Keratinocyte (primary cell): ENCODE results near the gene RPS18. TPM values are rescaled to one million over a fixed set of nuclear protein-coding genes. Genes with fewer than 3 reads are reported as not detected.

Experiments
- DNase-seq: peaks from one replicate; pipeline ENCODE4 v3.0.0-alpha.2; 2011; ENCODE audit warnings: low read depth, missing footprints, low spot score
- FAIRE-seq: peaks from 2 replicates; lab custom pipeline; 2011; peaks lifted over from hg19 to GRCh38; lab: Jason Lieb, UNC
- H2AFZ ChIP-seq: 2 replicates; pipeline ENCODE4 v1.6.0; 2012; ENCODE audit warnings: low read length, control low read depth, inconsistent platforms; ENCODE audit not compliant: control insufficient read depth
- H3K27ac ChIP-seq: 2 replicates; pipeline ENCODE4 v1.5.1; 2011; ENCODE audit warnings: low read length; ENCODE audit not compliant: control insufficient read depth, insufficient read depth
- H3K27me3 ChIP-seq: 3 replicates; pipeline ENCODE4 v1.6.0; 2011; ENCODE audit warnings: low read length; ENCODE audit not compliant: control insufficient read depth, insufficient read depth; ENCODE audit errors: extremely low read depth
- H3K36me3 ChIP-seq, 2 experiments: 2 replicates in 1 of 2; 3 replicates in 1 of 2; pipeline ENCODE4 v1.5.1; 2011; ENCODE audit warnings: low read length in 2 of 2, mild to moderate bottlenecking in 1 of 2; ENCODE audit not compliant: control insufficient read depth in 2 of 2, insufficient read depth in 2 of 2; ENCODE audit errors: extremely low read depth in 1 of 2
- H3K4me1 ChIP-seq: 3 replicates; pipeline ENCODE4 v1.5.1; 2011; ENCODE audit warnings: low read length; ENCODE audit not compliant: control insufficient read depth, insufficient read depth; ENCODE audit errors: extremely low read depth
- H3K4me2 ChIP-seq: 3 replicates; pipeline ENCODE4 v1.6.0; 2011; ENCODE audit warnings: low read depth, low read length; ENCODE audit not compliant: control insufficient read depth, insufficient read depth; ENCODE audit errors: extremely low read depth
- H3K4me3 ChIP-seq, 3 experiments: fragments of 200-600 bp in 1 of 3; sonication (generic) in 1 of 3; 2 replicates in 2 of 3; 3 replicates in 1 of 3; pipeline ENCODE4 v1.5.1; 2011 to 2016; ENCODE audit warnings: low read length in 3 of 3, mild to moderate bottlenecking in 3 of 3, control low read depth in 2 of 3, inconsistent platforms in 1 of 3, low read depth in 1 of 3, mixed read lengths in 1 of 3, mixed run types in 1 of 3, moderate library complexity in 1 of 3; ENCODE audit not compliant: control insufficient read depth in 2 of 3, insufficient read depth in 2 of 3; ENCODE audit errors: extremely low read depth in 1 of 3
- H3K79me2 ChIP-seq: 2 replicates; pipeline ENCODE4 v1.6.0; 2012; ENCODE audit warnings: low read length; ENCODE audit not compliant: control insufficient read depth, insufficient read depth
- H3K9ac ChIP-seq: 3 replicates; pipeline ENCODE4 v1.6.0; 2011; ENCODE audit warnings: low read length; ENCODE audit not compliant: control insufficient read depth, insufficient read depth; ENCODE audit errors: extremely low read depth
- H3K9me1 ChIP-seq: 3 replicates; pipeline ENCODE4 v1.6.0; 2011; ENCODE audit warnings: low read length; ENCODE audit not compliant: control insufficient read depth, insufficient read depth; ENCODE audit errors: extremely low read depth
- H3K9me3 ChIP-seq: 2 replicates; pipeline ENCODE4 v1.5.1; 2012; ENCODE audit warnings: low read depth, low read length; ENCODE audit not compliant: control insufficient read depth
- H4K20me1 ChIP-seq: 3 replicates; pipeline ENCODE4 v1.6.0; 2011; ENCODE audit warnings: low read length; ENCODE audit not compliant: control insufficient read depth, insufficient read depth; ENCODE audit errors: extremely low read depth
- CTCF ChIP-seq, 3 experiments: IDR thresholded peaks in 1 of 3; conservative IDR thresholded peaks in 1 of 3; optimal IDR thresholded peaks in 1 of 3; 2 replicates in 2 of 3; 3 replicates in 1 of 3; pipeline versions ENCODE3 to v1.5.1; 2011; ENCODE audit warnings: low read length in 3 of 3, mild to moderate bottlenecking in 3 of 3, moderate library complexity in 2 of 3, control low read depth in 1 of 3, inconsistent platforms in 1 of 3; ENCODE audit not compliant: insufficient read depth in 2 of 3; ENCODE audit errors: extremely low read depth in 1 of 3
- EZH2 ChIP-seq: IDR thresholded peaks from one replicate; pipeline ENCODE4 v1.6.1; 2012; ENCODE audit warnings: inconsistent platforms, mild to moderate bottlenecking, low read length, moderate library complexity
- dilution Hi-C: fragments of 300-500 bp; cut with MboI; formaldehyde crosslinking; loops from one replicate; pipeline ENCODE4 v1.7.0; 2020; ENCODE audit warnings: low sequenced_read_pairs; ENCODE audit not compliant: extremely low pct_ligation_motif_present
- polyA plus RNA-seq, 5 experiments: library from polyadenylated mRNA; depleted of rRNA in 3 of 5; stranded (reverse) in 3 of 5; stranded (forward) in 1 of 5; unstranded in 1 of 5; fragments of >200 nt; gene quantifications; 1 replicate in 1 of 5; 2 replicates in 3 of 5; 3 replicates in 1 of 5; pipeline versions ENCODE4 v1.2.1 to v1.2.3, GENCODE V29; 2011 to 2012; ENCODE audit warnings: missing spikeins in 2 of 5, low read depth in 1 of 5, low replicate concordance in 1 of 5

Gene RPS18
- polyA plus RNA-seq, 1 donor (not counting 4 experiments of a cell fraction or from before 2014, with no cell fraction given), result 6,374 TPM

GRCh38 chr6:33318426-33319073, 46.7 kb downstream of the RPS18 start:
- peaks cover 43% of the 10 kb centered on the region for H3K4me1 ChIP-seq

DNA sequence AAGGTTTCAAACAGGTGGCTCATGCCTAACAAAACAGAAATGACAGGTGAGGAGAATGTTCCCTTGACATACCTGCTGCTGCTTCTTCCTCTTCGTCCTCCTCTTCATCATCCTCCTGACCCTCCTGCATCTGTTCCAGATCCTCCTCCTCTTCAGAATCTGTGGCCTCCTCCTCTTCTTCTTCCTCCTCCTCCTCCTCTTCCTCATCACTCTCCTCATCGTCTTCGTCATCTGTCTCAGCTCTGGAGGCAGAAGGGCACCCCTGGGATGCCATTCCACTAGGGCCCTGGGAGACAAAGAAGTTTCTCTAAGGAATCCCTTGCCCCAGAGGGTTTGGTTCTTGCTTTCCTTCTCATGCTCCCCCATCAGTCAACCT, 48.1 kb downstream of the RPS18 start:
- no peaks in the 10 kb centered on the region for H3K9me3 ChIP-seq
- FAIRE-seq, result no peak
- H2AFZ ChIP-seq, result no peak overlapping the region
- no peak overlapping the region for H3K4me3 ChIP-seq
- H4K20me1 ChIP-seq, result no peaks in the 10 kb centered on the region
- H3K4me2 ChIP-seq, result peak overlapping the region; percentile 94
- dilution Hi-C loops, result no loop called here
- peaks cover 22 to 30% of the 10 kb centered on the region in 2 experiments for H3K36me3 ChIP-seq
- peaks cover 46% of the 10 kb centered on the region for H3K4me1 ChIP-seq
- H3K79me2 ChIP-seq, result peaks cover 41% of the 10 kb centered on the region
- peak overlapping the region; percentile 80 for H3K27ac ChIP-seq
- H3K9me1 ChIP-seq, result no peaks in the 10 kb centered on the region
- H3K9ac ChIP-seq, result peak overlapping the region; percentile 31
- DNase-seq, result no peak
- no peaks in the 10 kb centered on the region for H3K27me3 ChIP-seq
- TF ChIP-seq CTCF (optimal IDR thresholded peaks at IDR 0.05 in 1 of 3, IDR thresholded peaks at IDR 0.05 in 1 of 3, conservative IDR thresholded peaks at IDR 0.05 in 1 of 3; ENCODE audit: extremely low read depth in 1 of 3, insufficient read depth in 2 of 3, low read length in 3 of 3) (no peak), EZH2 (no peak)

More at GRCh38 chr6:33318426-33319073, 46.7 kb downstream of the RPS18 start:
- no peaks in the 10 kb centered on the region for H3K9me3 ChIP-seq
- H3K4me3 ChIP-seq, result peak overlapping the region; percentile 48 to 72 (median 72)
- H4K20me1 ChIP-seq, result no peaks in the 10 kb centered on the region
- DNase-seq (no peak), FAIRE-seq (no peak)
- no peaks in the 10 kb centered on the region for H3K27me3 ChIP-seq
- H3K4me2 ChIP-seq, result peak overlapping the region; percentile 73
- H2AFZ ChIP-seq, result no peak overlapping the region
- peaks cover 45% of the 10 kb centered on the region for H3K79me2 ChIP-seq
- H3K36me3 ChIP-seq, result peaks cover 22 to 30% of the 10 kb centered on the region in 2 experiments
- TF ChIP-seq EZH2 (no peak), CTCF (optimal IDR thresholded peaks at IDR 0.05 in 1 of 3, IDR thresholded peaks at IDR 0.05 in 1 of 3, conservative IDR thresholded peaks at IDR 0.05 in 1 of 3; ENCODE audit: extremely low read depth in 1 of 3, insufficient read depth in 2 of 3, low read length in 3 of 3) (no peak)
- peak overlapping the region; percentile 77 for H3K9ac ChIP-seq
- no peaks in the 10 kb centered on the region for H3K9me1 ChIP-seq
- dilution Hi-C loops, result no loop called here
- H3K27ac ChIP-seq, result peak overlapping the region; percentile 70
